ENCODE measurements around the gene TMEM259. TPM values are rescaled to one million over a fixed set of nuclear protein-coding genes. Genes with fewer than 3 reads are reported as not detected.

TMEM259 gene
- total RNA-seq, 1 experiment from 2014 or later: 155 TPM

- Histone ChIP-seq H3K4me3 (peak within 1 kb of the TSS; percentile 72), H3K9me2 (ENCODE audit: insufficient read depth) (no peaks in the 10 kb centered on the region), H3K27ac (no peak within 1 kb of the TSS), H3K4me1 (replicated peaks; ENCODE audit: insufficient read depth) (peaks cover 10% of the 10 kb centered on the region; the same call in 1 of the 2 replicates), H3K27me3 (ENCODE audit: insufficient read depth, low read depth) (no peaks in the 10 kb centered on the region), H3K4me2 (peak within 1 kb of the TSS; percentile 95), H3K9me3 (ENCODE audit: insufficient read depth, low read depth) (no peaks in the 10 kb centered on the region), H3K36me3 (ENCODE audit: low read depth) (no peaks in the 10 kb centered on the region), H3F3A (ENCODE audit: insufficient read depth, low read depth) (peaks cover 44% of the 10 kb centered on the region), H4K20me1 (ENCODE audit: insufficient read depth) (no peaks in the 10 kb centered on the region), H3K79me2 (ENCODE audit: low read depth) (no peaks in the 10 kb centered on the region), H2AFZ (peak within 1 kb of the TSS; percentile 73)
- TF ChIP-seq CTCF (conservative IDR thresholded peaks at IDR 0.05): no peak
- no peak for TF ChIP-seq EZH2 (IDR thresholded peaks at IDR 0.05; ENCODE audit: low read depth)
- intact Hi-C loops (cut with micrococcal nuclease; ENCODE audit: unreplicated experiment): no loop called here
- ChIA-PET CTCF (no interaction called here), POLR2A (ENCODE audit: unreplicated experiment) (interaction anchor here (0.5 to 0.6 kb wide), 4 partner anchors 13 to 229 kb away, joined by 4 to 22 read pairs (median 4); partner anchors contain the start of genes CIRBP and CNN2)
- TSS peak; percentile 24 for BruUV-seq (replicated peaks)
- DNase-seq: peak; percentile 92 to 99
Measured at GRCh38 chr19:1039646-1040475, 18.9 kb upstream of the TMEM259 start, which contains the start of gene ABCA7. Gene ABCA7 (plus strand): TSS chr19:1040107. CDS start chr19:1041362, 1,255 bp downstream.

- POLR2A ChIA-PET (ENCODE audit: unreplicated experiment): interaction anchor here (0.5 to 0.6 kb wide), 2 partner anchors 12 to 720 kb away, joined by 5 to 6 read pairs; no protein-coding TSS in a partner anchor
- Histone ChIP-seq H4K20me1 (ENCODE audit: insufficient read depth) (no peaks in the 10 kb centered on the region), H3K79me2 (ENCODE audit: low read depth) (no peaks in the 10 kb centered on the region), H3K4me3 (peak overlapping the region; percentile 72; the same call in 1 of the 2 replicates), H3F3A (ENCODE audit: insufficient read depth, low read depth) (peaks cover 37% of the 10 kb centered on the region; the same call in 1 of the 2 replicates), H3K4me1 (replicated peaks; ENCODE audit: insufficient read depth) (peaks cover 10% of the 10 kb centered on the region; the same call in 1 of the 2 replicates), H3K4me2 (peak overlapping the region; percentile 95), H3K9me3 (ENCODE audit: insufficient read depth, low read depth) (no peaks in the 10 kb centered on the region), H3K36me3 (ENCODE audit: low read depth) (no peaks in the 10 kb centered on the region), H2AFZ (no peak overlapping the region), H3K9me2 (ENCODE audit: insufficient read depth) (no peaks in the 10 kb centered on the region), H3K27me3 (ENCODE audit: insufficient read depth, low read depth) (no peaks in the 10 kb centered on the region), H3K27ac (no peak overlapping the region)
- CTCF ChIA-PET: no interaction called here
- intact Hi-C loops (cut with micrococcal nuclease; ENCODE audit: unreplicated experiment): no loop called here
- no peak for TF ChIP-seq CTCF (conservative IDR thresholded peaks at IDR 0.05)
- TF ChIP-seq EZH2 (IDR thresholded peaks at IDR 0.05; ENCODE audit: low read depth): no peak
- DNase-seq: no peak
- BruUV-seq (replicated peaks): no TSS peak
Measured at GRCh38 chr19:1038978-1039645, 18.2 kb upstream of the TMEM259 start.

DNA sequence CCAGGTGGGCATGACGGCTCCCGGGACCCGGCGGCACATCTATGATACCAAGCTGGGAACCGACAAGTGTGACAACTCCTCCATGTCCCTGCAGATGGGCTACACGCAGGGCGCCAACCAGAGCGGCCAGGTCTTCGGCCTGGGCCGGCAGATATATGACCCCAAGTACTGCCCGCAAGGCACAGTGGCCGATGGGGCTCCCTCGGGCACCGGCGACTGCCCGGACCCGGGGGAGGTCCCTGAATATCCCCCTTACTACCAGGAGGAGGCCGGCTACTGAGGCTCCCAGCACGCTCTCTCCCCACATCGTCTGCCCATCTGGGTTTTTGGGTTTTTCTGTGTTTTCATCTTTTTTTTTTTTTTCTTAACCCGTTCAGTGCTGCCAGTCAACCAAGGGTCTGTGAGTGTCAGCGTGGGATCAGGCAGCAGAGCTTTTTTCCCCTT lies 16.7 kb upstream of the TMEM259 start:
- no peak for DNase-seq
- ChIA-PET CTCF (interaction anchor here (0.7 kb wide), 1 partner anchor 18 kb away, joined by 3 read pairs; no protein-coding TSS in a partner anchor), POLR2A (ENCODE audit: unreplicated experiment) (interaction anchor here (0.6 kb wide), 1 partner anchor 45 kb away, joined by 3 read pairs; no protein-coding TSS in a partner anchor)
- no peaks in the 10 kb centered on the region for H4K20me1 ChIP-seq (ENCODE audit: insufficient read depth)
- peaks cover 37% of the 10 kb centered on the region; the same call in 1 of the 2 replicates for H3F3A ChIP-seq (ENCODE audit: insufficient read depth, low read depth)
- no peak for TF ChIP-seq CTCF (conservative IDR thresholded peaks at IDR 0.05)
- no peak for TF ChIP-seq EZH2 (IDR thresholded peaks at IDR 0.05; ENCODE audit: low read depth)
- H3K27ac ChIP-seq: no peak overlapping the region
- H3K4me1 ChIP-seq (replicated peaks; ENCODE audit: insufficient read depth): peaks cover 10% of the 10 kb centered on the region; the same call in 1 of the 2 replicates
- intact Hi-C loops (cut with micrococcal nuclease; ENCODE audit: unreplicated experiment): no loop called here
- no peaks in the 10 kb centered on the region for H3K27me3 ChIP-seq (ENCODE audit: insufficient read depth, low read depth)
- H3K79me2 ChIP-seq (ENCODE audit: low read depth): no peaks in the 10 kb centered on the region
- no peak overlapping the region for H3K4me3 ChIP-seq
- H3K4me2 ChIP-seq: no peak overlapping the region
- no peak overlapping the region for H2AFZ ChIP-seq
- no TSS peak for BruUV-seq (replicated peaks)
- H3K36me3 ChIP-seq (ENCODE audit: low read depth): no peaks in the 10 kb centered on the region
- H3K9me3 ChIP-seq (ENCODE audit: insufficient read depth, low read depth): no peaks in the 10 kb centered on the region
- H3K9me2 ChIP-seq (ENCODE audit: insufficient read depth): no peaks in the 10 kb centered on the region
